ENCODE results near the gene EIF3B.
"Not testable (repeated sequence)": the region's sequence is repeated elsewhere in the genome, so short reads cannot be mapped to it uniquely, and the experiment has no call there.

EIF3B gene

GRCh38 chr7:2379161-2379560 is 24.5 kb downstream of the EIF3B start:
- FAIRE-seq (no peak), DNase-seq (ENCODE audit: insufficient read length, low spot score) (no peak)
- no peak for TF ChIP-seq POLR2A (IDR thresholded peaks at IDR 0.05; ENCODE audit: low read depth, low read length)

GRCh38 chr7:2379821-2380450 is 25.3 kb downstream of the EIF3B start:
- DNase-seq (ENCODE audit: insufficient read length, low spot score) (no peak), FAIRE-seq (no peak)
- no peak for TF ChIP-seq POLR2A (IDR thresholded peaks at IDR 0.05; ENCODE audit: low read depth, low read length)

- DNase-seq (ENCODE audit: insufficient read length, low spot score) (no peak), FAIRE-seq (no peak)
- TF ChIP-seq POLR2A (IDR thresholded peaks at IDR 0.05; ENCODE audit: low read depth, low read length): no peak
These were observed 25.8 kb downstream of the EIF3B start for GRCh38 chr7:2380461-2380860.

- FAIRE-seq (no peak), DNase-seq (ENCODE audit: insufficient read length, low spot score) (no peak)
- TF ChIP-seq POLR2A (IDR thresholded peaks at IDR 0.05; ENCODE audit: low read depth, low read length): no peak
These were observed 26.6 kb downstream of the EIF3B start for GRCh38 chr7:2381227-2381626.

GRCh38 chr7:2381881-2382509 is 27.4 kb downstream of the EIF3B start:
- DNase-seq (ENCODE audit: insufficient read length, low spot score) (no peak), FAIRE-seq (no peak)
- TF ChIP-seq POLR2A (IDR thresholded peaks at IDR 0.05; ENCODE audit: low read depth, low read length): no peak

- TF ChIP-seq POLR2A (IDR thresholded peaks at IDR 0.05; ENCODE audit: low read depth, low read length): no peak
- FAIRE-seq (no peak), DNase-seq (ENCODE audit: insufficient read length, low spot score) (no peak)
These were observed 29.1 kb downstream of the EIF3B start for GRCh38 chr7:2383543-2384274.

GRCh38 chr7:2384354-2385243 is 30.0 kb downstream of the EIF3B start:
- no peak for TF ChIP-seq POLR2A (IDR thresholded peaks at IDR 0.05; ENCODE audit: low read depth, low read length)
- no peak for DNase-seq (ENCODE audit: insufficient read length, low spot score)
- no peak for FAIRE-seq

- not testable (repeated sequence) for DNase-seq (ENCODE audit: insufficient read length, low spot score); FAIRE-seq
These were observed 31.5 kb downstream of the EIF3B start for GRCh38 chr7:2386122-2386521.

- no peak for FAIRE-seq
These were observed 32.5 kb downstream of the EIF3B start for GRCh38 chr7:2386964-2387669.

GRCh38 chr7:2387897-2388636 is 33.4 kb downstream of the EIF3B start:
- no peak for TF ChIP-seq POLR2A (IDR thresholded peaks at IDR 0.05; ENCODE audit: low read depth, low read length)
- DNase-seq (ENCODE audit: insufficient read length, low spot score) (no peak), FAIRE-seq (no peak)

More at GRCh38 chr7:2386964-2387669, 32.5 kb downstream of the EIF3B start:
- no peak for DNase-seq (ENCODE audit: insufficient read length, low spot score)
- TF ChIP-seq POLR2A (IDR thresholded peaks at IDR 0.05; ENCODE audit: low read depth, low read length): no peak

- TF ChIP-seq POLR2A (IDR thresholded peaks at IDR 0.05; ENCODE audit: low read depth, low read length): no peak
- DNase-seq (ENCODE audit: insufficient read length, low spot score) (no peak), FAIRE-seq (no peak)
These were observed 34.0 kb downstream of the EIF3B start for GRCh38 chr7:2388637-2388954.

GRCh38 chr7:2390020-2390816 is 35.6 kb downstream of the EIF3B start:
- not testable (repeated sequence) for DNase-seq (ENCODE audit: insufficient read length, low spot score); FAIRE-seq
